D341Med (cell line): Measurements from ENCODE around the gene DGKI.

Experiments used
- DNase-seq: peaks from one replicate; pipeline ENCODE4 v3.0.0; 2012; ENCODE audit warnings: low spot score

DGKI gene

GRCh38 chr7:137685433-137686164, 161.2 kb downstream of the DGKI start:
- DNase-seq: no peak

GRCh38 chr7:137684776-137685175, 162.0 kb downstream of the DGKI start:
- no peak for DNase-seq

- no peak for DNase-seq
Measured at GRCh38 chr7:137684316-137684715, 162.5 kb downstream of the DGKI start.

- no peak for DNase-seq
Measured at GRCh38 chr7:137682596-137682995, 164.2 kb downstream of the DGKI start.

- no peak for DNase-seq
Measured at GRCh38 chr7:137681657-137682562, 164.9 kb downstream of the DGKI start.

GRCh38 chr7:137674551-137675409, 172.0 kb downstream of the DGKI start:
- no peak for DNase-seq

GRCh38 chr7:137674048-137674447, 172.7 kb downstream of the DGKI start:
- no peak for DNase-seq

- DNase-seq: no peak
Measured at GRCh38 chr7:137671920-137672319, 174.9 kb downstream of the DGKI start.

- peak; percentile 44 for DNase-seq
Measured at GRCh38 chr7:137670222-137671064, 176.3 kb downstream of the DGKI start.

GRCh38 chr7:137669706-137670105, 177.1 kb downstream of the DGKI start:
- DNase-seq: no peak

- DNase-seq: no peak
Measured at GRCh38 chr7:137668404-137668803, 178.4 kb downstream of the DGKI start.

GRCh38 chr7:137667633-137668387, 179.0 kb downstream of the DGKI start:
- no peak for DNase-seq

GRCh38 chr7:137664846-137665245, 181.9 kb downstream of the DGKI start:
- no peak for DNase-seq

GRCh38 chr7:137661634-137662033, 185.1 kb downstream of the DGKI start:
- DNase-seq: no peak

GRCh38 chr7:137658190-137658900, 188.4 kb downstream of the DGKI start:
- DNase-seq: no peak

- no peak for DNase-seq
Measured at GRCh38 chr7:137657476-137658189, 189.1 kb downstream of the DGKI start.

- DNase-seq: no peak
Measured at GRCh38 chr7:137656850-137657232, 189.9 kb downstream of the DGKI start.

GRCh38 chr7:137656227-137656849, 190.4 kb downstream of the DGKI start:
- DNase-seq: peak; percentile 76

GRCh38 chr7:137655804-137656203, 191.0 kb downstream of the DGKI start:
- DNase-seq: no peak
